ENCODE data around the gene TFCP2L1.
"Not testable (repeated sequence)": the region's sequence is repeated elsewhere in the genome, so short reads cannot be mapped to it uniquely, and the experiment has no call there.

Gene TFCP2L1

GRCh38 chr2:121282800-121283385 lies 2.1 kb downstream of the TFCP2L1 start:
- Histone ChIP-seq H3K4me3 (ENCODE audit: low read depth, low read length) (no peak overlapping the region), H3K9me3 (ENCODE audit: control insufficient read depth, insufficient read depth, low read length) (no peaks in the 10 kb centered on the region), H3K9ac (ENCODE audit: low read depth, low read length) (no peak overlapping the region), H3K4me1 (ENCODE audit: control insufficient read depth, insufficient read depth, low read length) (peaks cover 5% of the 10 kb centered on the region), H3K36me3 (ENCODE audit: control insufficient read depth, insufficient read depth, low read length) (no peaks in the 10 kb centered on the region), H3K27me3 (ENCODE audit: control insufficient read depth, insufficient read depth, low read length) (peaks cover 29% of the 10 kb centered on the region)

GRCh38 chr2:121281694-121282093 lies 3.3 kb downstream of the TFCP2L1 start:
- Histone ChIP-seq H3K36me3 (ENCODE audit: control insufficient read depth, insufficient read depth, low read length) (no peaks in the 10 kb centered on the region), H3K4me1 (ENCODE audit: control insufficient read depth, insufficient read depth, low read length) (peaks cover 5% of the 10 kb centered on the region), H3K4me3 (ENCODE audit: low read depth, low read length) (no peak overlapping the region), H3K27me3 (ENCODE audit: control insufficient read depth, insufficient read depth, low read length) (peaks cover 28% of the 10 kb centered on the region), H3K9ac (ENCODE audit: low read depth, low read length) (no peak overlapping the region), H3K9me3 (ENCODE audit: control insufficient read depth, insufficient read depth, low read length) (no peaks in the 10 kb centered on the region)

- H3K4me1 ChIP-seq (ENCODE audit: control insufficient read depth, insufficient read depth, low read length), result peaks cover 5% of the 10 kb centered on the region
- no peak overlapping the region for H3K4me3 ChIP-seq (ENCODE audit: low read depth, low read length)
- no peaks in the 10 kb centered on the region for H3K36me3 ChIP-seq (ENCODE audit: control insufficient read depth, insufficient read depth, low read length)
- H3K9me3 ChIP-seq (ENCODE audit: control insufficient read depth, insufficient read depth, low read length), result no peaks in the 10 kb centered on the region
- no peak overlapping the region for H3K9ac ChIP-seq (ENCODE audit: low read depth, low read length)
- H3K27me3 ChIP-seq (ENCODE audit: control insufficient read depth, insufficient read depth, low read length), result peaks cover 23% of the 10 kb centered on the region
These were observed 3.9 kb downstream of the TFCP2L1 start for GRCh38 chr2:121281107-121281506.

- Histone ChIP-seq H3K9me3 (ENCODE audit: control insufficient read depth, insufficient read depth, low read length) (no peaks in the 10 kb centered on the region), H3K27me3 (ENCODE audit: control insufficient read depth, insufficient read depth, low read length) (peaks cover 20% of the 10 kb centered on the region), H3K4me3 (ENCODE audit: low read depth, low read length) (no peak overlapping the region), H3K9ac (ENCODE audit: low read depth, low read length) (no peak overlapping the region), H3K36me3 (ENCODE audit: control insufficient read depth, insufficient read depth, low read length) (no peaks in the 10 kb centered on the region), H3K4me1 (ENCODE audit: control insufficient read depth, insufficient read depth, low read length) (peaks cover 5% of the 10 kb centered on the region)
These were observed 5.4 kb downstream of the TFCP2L1 start for GRCh38 chr2:121279476-121280220.

GRCh38 chr2:121276341-121276740 lies 8.7 kb downstream of the TFCP2L1 start:
- no peak overlapping the region for H3K9ac ChIP-seq (ENCODE audit: low read depth, low read length)
- peaks cover 3% of the 10 kb centered on the region for H3K4me1 ChIP-seq (ENCODE audit: control insufficient read depth, insufficient read depth, low read length)
- H3K9me3 ChIP-seq (ENCODE audit: control insufficient read depth, insufficient read depth, low read length), result no peaks in the 10 kb centered on the region
- no peaks in the 10 kb centered on the region for H3K27me3 ChIP-seq (ENCODE audit: control insufficient read depth, insufficient read depth, low read length)
- H3K36me3 ChIP-seq (ENCODE audit: control insufficient read depth, insufficient read depth, low read length), result no peaks in the 10 kb centered on the region
- H3K4me3 ChIP-seq (ENCODE audit: low read depth, low read length), result no peak overlapping the region

- Histone ChIP-seq H3K4me1 (ENCODE audit: control insufficient read depth, insufficient read depth, low read length) (peaks cover 3% of the 10 kb centered on the region), H3K27me3 (ENCODE audit: control insufficient read depth, insufficient read depth, low read length) (no peaks in the 10 kb centered on the region), H3K4me3 (ENCODE audit: low read depth, low read length) (no peak overlapping the region), H3K36me3 (ENCODE audit: control insufficient read depth, insufficient read depth, low read length) (no peaks in the 10 kb centered on the region), H3K9me3 (ENCODE audit: control insufficient read depth, insufficient read depth, low read length) (no peaks in the 10 kb centered on the region), H3K9ac (ENCODE audit: low read depth, low read length) (no peak overlapping the region)
These were observed 11.9 kb downstream of the TFCP2L1 start for GRCh38 chr2:121273116-121273515.

GRCh38 chr2:121272596-121272995 lies 12.4 kb downstream of the TFCP2L1 start:
- H3K4me3 ChIP-seq (ENCODE audit: low read depth, low read length), result no peak overlapping the region
- H3K4me1 ChIP-seq (ENCODE audit: control insufficient read depth, insufficient read depth, low read length), result peaks cover 3% of the 10 kb centered on the region
- H3K9ac ChIP-seq (ENCODE audit: low read depth, low read length), result no peak overlapping the region
- no peaks in the 10 kb centered on the region for H3K27me3 ChIP-seq (ENCODE audit: control insufficient read depth, insufficient read depth, low read length)
- H3K36me3 ChIP-seq (ENCODE audit: control insufficient read depth, insufficient read depth, low read length), result no peaks in the 10 kb centered on the region
- H3K9me3 ChIP-seq (ENCODE audit: control insufficient read depth, insufficient read depth, low read length), result no peaks in the 10 kb centered on the region

GRCh38 chr2:121269436-121269835 lies 15.6 kb downstream of the TFCP2L1 start:
- not testable (repeated sequence) for H3K9ac ChIP-seq (ENCODE audit: low read depth, low read length); H3K4me3 ChIP-seq (ENCODE audit: low read depth, low read length); H3K36me3 ChIP-seq (ENCODE audit: control insufficient read depth, insufficient read depth, low read length); H3K27me3 ChIP-seq (ENCODE audit: control insufficient read depth, insufficient read depth, low read length); H3K4me1 ChIP-seq (ENCODE audit: control insufficient read depth, insufficient read depth, low read length); H3K9me3 ChIP-seq (ENCODE audit: control insufficient read depth, insufficient read depth, low read length)

- H3K9me3 ChIP-seq (ENCODE audit: control insufficient read depth, insufficient read depth, low read length), result no peaks in the 10 kb centered on the region
- H3K36me3 ChIP-seq (ENCODE audit: control insufficient read depth, insufficient read depth, low read length), result no peaks in the 10 kb centered on the region
- H3K27me3 ChIP-seq (ENCODE audit: control insufficient read depth, insufficient read depth, low read length), result no peaks in the 10 kb centered on the region
- H3K9ac ChIP-seq (ENCODE audit: low read depth, low read length), result no peak overlapping the region
- H3K4me1 ChIP-seq (ENCODE audit: control insufficient read depth, insufficient read depth, low read length), result no peaks in the 10 kb centered on the region
- no peak overlapping the region for H3K4me3 ChIP-seq (ENCODE audit: low read depth, low read length)
These were observed 18.4 kb downstream of the TFCP2L1 start for GRCh38 chr2:121266543-121267106.

- no peaks in the 10 kb centered on the region for H3K4me1 ChIP-seq (ENCODE audit: control insufficient read depth, insufficient read depth, low read length)
- H3K4me3 ChIP-seq (ENCODE audit: low read depth, low read length), result no peak overlapping the region
- H3K36me3 ChIP-seq (ENCODE audit: control insufficient read depth, insufficient read depth, low read length), result no peaks in the 10 kb centered on the region
- no peaks in the 10 kb centered on the region for H3K9me3 ChIP-seq (ENCODE audit: control insufficient read depth, insufficient read depth, low read length)
- no peak overlapping the region for H3K9ac ChIP-seq (ENCODE audit: low read depth, low read length)
- no peaks in the 10 kb centered on the region for H3K27me3 ChIP-seq (ENCODE audit: control insufficient read depth, insufficient read depth, low read length)
These were observed 20.8 kb downstream of the TFCP2L1 start for GRCh38 chr2:121263996-121264715.

- Histone ChIP-seq H3K36me3 (ENCODE audit: control insufficient read depth, insufficient read depth, low read length) (no peaks in the 10 kb centered on the region), H3K27me3 (ENCODE audit: control insufficient read depth, insufficient read depth, low read length) (no peaks in the 10 kb centered on the region), H3K9me3 (ENCODE audit: control insufficient read depth, insufficient read depth, low read length) (no peaks in the 10 kb centered on the region), H3K9ac (ENCODE audit: low read depth, low read length) (no peak overlapping the region), H3K4me1 (ENCODE audit: control insufficient read depth, insufficient read depth, low read length) (peaks cover 3% of the 10 kb centered on the region), H3K4me3 (ENCODE audit: low read depth, low read length) (no peak overlapping the region)
These were observed 24.4 kb downstream of the TFCP2L1 start for GRCh38 chr2:121260370-121261154.

Data from iPS-15b (cell line).